ENCODE measurements around the gene CHD5. TPM values are rescaled to one million over a fixed set of nuclear protein-coding genes. Genes with fewer than 3 reads are reported as not detected.

The CHD5 gene
- polyA plus RNA-seq, 3 donors, result 0.07 TPM; not detected in 2

DNA sequence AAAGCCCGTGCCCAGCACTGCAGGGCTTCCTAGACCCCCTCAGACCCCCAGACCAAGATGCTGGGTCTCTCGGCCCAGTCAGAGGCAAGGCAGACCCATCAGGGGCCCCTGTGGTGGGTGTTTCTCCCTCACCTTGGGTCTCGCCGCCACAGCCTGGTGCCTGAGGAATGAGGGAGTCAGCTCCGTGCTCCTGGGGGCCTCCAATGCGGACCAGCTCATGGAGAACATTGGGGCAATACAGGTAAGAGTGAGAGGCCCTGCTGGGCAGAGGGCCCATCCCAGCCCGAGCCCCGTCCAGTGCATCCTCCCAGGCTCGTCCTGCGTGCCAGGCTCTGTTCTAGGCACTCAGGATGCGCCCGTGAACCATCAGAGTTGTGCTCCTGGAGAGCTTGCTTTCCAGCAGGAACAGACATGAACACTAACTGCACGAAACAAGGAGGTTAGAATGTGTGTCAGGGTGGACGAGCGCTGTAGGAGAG lies 83.0 kb downstream of the CHD5 start:
- H3K4me3 Mint-ChIP-seq, result no peak overlapping the region
- WGBS (ENCODE audit: insufficient coverage), result 99% methylated on average over 14 of the region's 15 CpGs

GRCh38 chr1:6096243-6097116 lies 83.6 kb downstream of the CHD5 start:
- DNase-seq, result no peak
- H3K4me1 ChIP-seq (ENCODE audit: control insufficient read depth in 1 of 2, insufficient read depth in 2 of 2, low read length in 2 of 2), result no peaks in the 10 kb centered on the region
- H3K27me3 ChIP-seq (ENCODE audit: control insufficient read depth in 2 of 2, insufficient read depth in 2 of 2, low read length in 2 of 2), result no peaks in the 10 kb centered on the region
- intact Hi-C loops (cut with micrococcal nuclease), result no loop called here
- Mint-ChIP-seq H3K4me1 (peaks cover 3% of the 10 kb centered on the region), H3K27ac (no peak overlapping the region), H3K4me3 (no peak overlapping the region), H3K36me3 (peaks cover 53 to 71% of the 10 kb centered on the region in 2 donors), H3K27me3 (ENCODE audit: low read depth in 3 of 3) (no peaks in the 10 kb centered on the region), H3K9me3 (peaks cover 0 to 1% (median 0%) of the 10 kb centered on the region in 7 donors)
- no peaks in the 10 kb centered on the region for H3K79me2 ChIP-seq (ENCODE audit: insufficient read depth, low read length)
- H3K27ac ChIP-seq (ENCODE audit: low read depth in 1 of 2, low read length in 2 of 2), result no peak overlapping the region
- TF ChIP-seq, protein P1, sequence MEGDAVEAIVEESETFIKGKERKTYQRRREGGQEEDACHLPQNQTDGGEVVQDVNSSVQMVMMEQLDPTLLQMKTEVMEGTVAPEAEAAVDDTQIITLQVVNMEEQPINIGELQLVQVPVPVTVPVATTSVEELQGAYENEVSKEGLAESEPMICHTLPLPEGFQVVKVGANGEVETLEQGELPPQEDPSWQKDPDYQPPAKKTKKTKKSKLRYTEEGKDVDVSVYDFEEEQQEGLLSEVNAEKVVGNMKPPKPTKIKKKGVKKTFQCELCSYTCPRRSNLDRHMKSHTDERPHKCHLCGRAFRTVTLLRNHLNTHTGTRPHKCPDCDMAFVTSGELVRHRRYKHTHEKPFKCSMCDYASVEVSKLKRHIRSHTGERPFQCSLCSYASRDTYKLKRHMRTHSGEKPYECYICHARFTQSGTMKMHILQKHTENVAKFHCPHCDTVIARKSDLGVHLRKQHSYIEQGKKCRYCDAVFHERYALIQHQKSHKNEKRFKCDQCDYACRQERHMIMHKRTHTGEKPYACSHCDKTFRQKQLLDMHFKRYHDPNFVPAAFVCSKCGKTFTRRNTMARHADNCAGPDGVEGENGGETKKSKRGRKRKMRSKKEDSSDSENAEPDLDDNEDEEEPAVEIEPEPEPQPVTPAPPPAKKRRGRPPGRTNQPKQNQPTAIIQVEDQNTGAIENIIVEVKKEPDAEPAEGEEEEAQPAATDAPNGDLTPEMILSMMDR (IDR thresholded peaks at IDR 0.05), result no peak
- peaks cover 83% of the 10 kb centered on the region for H4K20me1 ChIP-seq (ENCODE audit: insufficient read depth, low read length)
- no peak overlapping the region for H3K4me3 ChIP-seq (replicated peaks in 1 of 3; ENCODE audit: low read depth in 2 of 3, low read length in 3 of 3)
- H3K9me3 ChIP-seq (replicated peaks in 1 of 2; ENCODE audit: control insufficient read depth in 1 of 2, insufficient read depth in 1 of 2, low read length in 2 of 2), result no peaks in the 10 kb centered on the region
- no peak overlapping the region for H2AFZ ChIP-seq (ENCODE audit: insufficient read depth, low read depth, low read length, poor library complexity, severe bottlenecking)
- H3K36me3 ChIP-seq (replicated peaks in 1 of 2; ENCODE audit: control insufficient read depth in 1 of 2, insufficient read depth in 2 of 2, low read length in 2 of 2), result peaks cover 79% of the 10 kb centered on the region in 2 donors
- H3K4me2 ChIP-seq (replicated peaks; ENCODE audit: extremely low read depth, low read length, poor library complexity, severe bottlenecking), result no peak overlapping the region
- WGBS (ENCODE audit: insufficient coverage), result 96% methylated on average over 10 of the region's 23 CpGs
- H3K9ac ChIP-seq (ENCODE audit: insufficient read depth, low read length, poor library complexity, severe bottlenecking), result no peak overlapping the region

More for the DNA sequence above, 83.0 kb downstream of the CHD5 start:
- Histone ChIP-seq H3K4me2 (replicated peaks; ENCODE audit: extremely low read depth, low read length, poor library complexity, severe bottlenecking) (no peak overlapping the region), H3K4me1 (ENCODE audit: control insufficient read depth in 1 of 2, insufficient read depth in 2 of 2, low read length in 2 of 2) (no peaks in the 10 kb centered on the region), H3K27me3 (ENCODE audit: control insufficient read depth in 2 of 2, insufficient read depth in 2 of 2, low read length in 2 of 2) (no peaks in the 10 kb centered on the region), H3K79me2 (ENCODE audit: insufficient read depth, low read length) (no peaks in the 10 kb centered on the region), H3K9ac (ENCODE audit: insufficient read depth, low read length, poor library complexity, severe bottlenecking) (no peak overlapping the region), H3K27ac (ENCODE audit: low read depth in 1 of 2, low read length in 2 of 2) (no peak overlapping the region), H3K9me3 (replicated peaks in 1 of 2; ENCODE audit: control insufficient read depth in 1 of 2, insufficient read depth in 1 of 2, low read length in 2 of 2) (no peaks in the 10 kb centered on the region), H3K4me3 (replicated peaks in 1 of 3; ENCODE audit: low read depth in 2 of 3, low read length in 3 of 3) (no peak overlapping the region), H4K20me1 (ENCODE audit: insufficient read depth, low read length) (peaks cover 77% of the 10 kb centered on the region), H3K36me3 (replicated peaks in 1 of 2; ENCODE audit: control insufficient read depth in 1 of 2, insufficient read depth in 2 of 2, low read length in 2 of 2) (peaks cover 72 to 73% of the 10 kb centered on the region in 2 donors), H2AFZ (ENCODE audit: insufficient read depth, low read depth, low read length, poor library complexity, severe bottlenecking) (no peak overlapping the region)
- Mint-ChIP-seq H3K9me3 (no peaks in the 10 kb centered on the region), H3K36me3 (peaks cover 46 to 65% of the 10 kb centered on the region in 2 donors), H3K27me3 (ENCODE audit: low read depth in 3 of 3) (peaks cover 0 to under 1% (median under 1%) of the 10 kb centered on the region in 3 donors), H3K4me1 (peaks cover 3% of the 10 kb centered on the region), H3K27ac (peak overlapping the region in 1 of 7 donors; percentile 78)
- TF ChIP-seq, protein P1 (IDR thresholded peaks at IDR 0.05), result no peak
- intact Hi-C loops (cut with micrococcal nuclease), result no loop called here
- DNase-seq, result no peak

All from CD14-positive monocyte (primary cell).